Spleen (tissue), 11 donors: ENCODE measurements around the gene ABCG8. TPM values are rescaled to one million over a fixed set of nuclear protein-coding genes. Genes with fewer than 3 reads are reported as not detected.

Source experiments
- DNase-seq: peaks from one replicate; pipeline ENCODE4 v3.0.0-alpha.2; 2020
- H3K27ac ChIP-seq, 8 donors: fragments of 200-600 bp; sonication (generic) in 7 of 8; 1 replicate in 4 of 8; 2 replicates in 4 of 8; pipeline versions ENCODE4 v1.5.0 to v1.8.0; 2016 to 2021; ENCODE audit warnings: inconsistent platforms in 4 of 8, mild to moderate bottlenecking in 4 of 8, moderate library complexity in 1 of 8
- H3K27me3 ChIP-seq, 7 donors: fragments of 200-600 bp; sonication (generic) in 6 of 7; replicated peaks in 1 of 7; 1 replicate in 4 of 7; 2 replicates in 3 of 7; pipeline versions ENCODE4 v1.5.0 to v1.8.0; 2016 to 2021; ENCODE audit warnings: inconsistent platforms in 3 of 7, mild to moderate bottlenecking in 1 of 7
- H3K36me3 ChIP-seq, 6 donors: fragments of 200-600 bp; sonication (generic) in 5 of 6; 1 replicate in 4 of 6; 2 replicates in 2 of 6; pipeline versions ENCODE4 v1.5.0 to v1.8.0; 2016 to 2021; ENCODE audit warnings: inconsistent platforms in 2 of 6
- H3K4me1 ChIP-seq, 6 donors: fragments of 200-600 bp; sonication (generic) in 5 of 6; 1 replicate in 3 of 6; 2 replicates in 3 of 6; pipeline versions ENCODE4 v1.5.0 to v1.8.0; 2016 to 2021; ENCODE audit warnings: inconsistent platforms in 3 of 6
- H3K4me3 ChIP-seq, 8 donors: fragments of 200-600 bp; sonication (generic) in 7 of 8; 1 replicate in 4 of 8; 2 replicates in 4 of 8; pipeline versions ENCODE4 v1.5.0 to v1.8.0; 2016 to 2021; ENCODE audit warnings: inconsistent platforms in 4 of 8, mild to moderate bottlenecking in 4 of 8, moderate library complexity in 2 of 8
- H3K9me3 ChIP-seq, 8 donors: fragments of 200-600 bp; sonication (generic) in 7 of 8; 1 replicate in 4 of 8; 2 replicates in 4 of 8; pipeline versions ENCODE4 v1.5.0 to v1.8.0; 2016 to 2021; ENCODE audit warnings: inconsistent platforms in 4 of 8
- POLR2A ChIP-seq, 3 donors: fragments of 450-650 bp; IDR thresholded peaks; one replicate each; pipeline ENCODE4 v1.5.1; 2017; ENCODE audit warnings: antibody characterized with exemption in 3 of 3, mild to moderate bottlenecking in 1 of 3
- POLR2AphosphoS5 ChIP-seq, 3 donors: sonication (generic); formaldehyde crosslinking; IDR thresholded peaks; one replicate each; pipeline ENCODE4 v1.5.1; 2017; ENCODE audit warnings: antibody characterized with exemption in 3 of 3
- WGBS, 5 donors: extraction: QIAGEN DNeasy Blood & Tissue Kit in 3 of 5; methylation state at CpG; one replicate each; pipeline versions ENCODE4 v1.1.5 to v1.1.7; 2013 to 2018; 5-methylcytosine and 5-hydroxymethylcytosine counted together
- intact Hi-C: fragments of 100-400 bp; cut with DNase I; formaldehyde crosslinking; loops from one replicate; pipeline ENCODE4 v1.15.0; 2023; ENCODE audit warnings: low total_unique reads
- polyA plus RNA-seq, 3 donors: library from polyadenylated mRNA; stranded (reverse); fragments of 200-250 nt; gene quantifications; one replicate each; pipeline ENCODE4 v1.2.1, GENCODE V29; 2013
- total RNA-seq, 7 donors: library from RNA; depleted of rRNA in 3 of 7; stranded (reverse); fragments of >200 nt in 3 of 7; fragmentation: NEBNext Ultra II Directional in 4 of 7; extraction: Animal tissue kit (Norgen Biotek cat#: 25700) in 4 of 7; gene quantifications; one replicate each; pipeline versions ENCODE4 v1.1.0 to v1.2.1, GENCODE V29; 2016 to 2021
- TF ChIP-seq, protein P1 (sequence below), 11 experiments: fragments of 200-600 bp in 7 of 11; fragments of 450-650 bp in 4 of 11; sonication (generic) in 4 of 11; IDR thresholded peaks in 8 of 11; conservative IDR thresholded peaks in 3 of 11; 1 replicate in 7 of 11; 2 replicates in 4 of 11; pipeline versions ENCODE4 v1.4.0 to v1.8.0; 2016 to 2021; ENCODE audit warnings: antibody characterized with exemption in 11 of 11, inconsistent platforms in 4 of 11, mild to moderate bottlenecking in 1 of 11
- donor health status: healthy with polysubstance abuse.
- donor health status: DM: no; HTN: no; CAD: no; lungs with moderate emphysema.
- donor health status: DM: no; HTN: no; CAD: no.
- donor health status: Bipolar disorder and iron deficiency.
- donor health status: healthy.
- donor health status: DM: no; HTN: no; CAD: no.
- donor health status: DM: yes; HTN: yes; CAD: no.

ABCG8 gene
- total and polyA plus RNA-seq, 10 donors: 0.02 to 0.46 (median 0.20) TPM; not detected in 5

DNA sequence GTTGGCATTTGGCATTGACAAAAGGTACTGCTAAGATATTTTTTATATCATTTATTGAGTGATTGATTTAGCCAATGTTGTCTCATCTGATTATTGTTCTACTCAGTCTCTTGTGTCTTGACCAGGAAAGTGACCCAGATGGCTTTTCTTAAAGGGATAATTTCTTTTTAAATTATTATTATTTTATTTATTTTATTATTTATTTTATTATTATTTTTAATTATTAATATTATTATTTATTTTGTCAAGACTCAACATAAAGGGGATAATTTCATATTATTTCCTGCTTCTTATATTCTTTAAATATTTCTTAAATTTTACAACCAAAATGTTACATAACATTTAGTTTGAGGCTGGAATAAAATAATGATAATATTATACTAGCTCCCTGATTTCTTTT, 37.9 kb upstream of the ABCG8 start:
- intact Hi-C loops: no loop called here
- TF ChIP-seq POLR2AphosphoS5 (IDR thresholded peaks at IDR 0.05) (no peak), POLR2A (IDR thresholded peaks at IDR 0.05) (no peak)
- TF ChIP-seq, protein P1, sequence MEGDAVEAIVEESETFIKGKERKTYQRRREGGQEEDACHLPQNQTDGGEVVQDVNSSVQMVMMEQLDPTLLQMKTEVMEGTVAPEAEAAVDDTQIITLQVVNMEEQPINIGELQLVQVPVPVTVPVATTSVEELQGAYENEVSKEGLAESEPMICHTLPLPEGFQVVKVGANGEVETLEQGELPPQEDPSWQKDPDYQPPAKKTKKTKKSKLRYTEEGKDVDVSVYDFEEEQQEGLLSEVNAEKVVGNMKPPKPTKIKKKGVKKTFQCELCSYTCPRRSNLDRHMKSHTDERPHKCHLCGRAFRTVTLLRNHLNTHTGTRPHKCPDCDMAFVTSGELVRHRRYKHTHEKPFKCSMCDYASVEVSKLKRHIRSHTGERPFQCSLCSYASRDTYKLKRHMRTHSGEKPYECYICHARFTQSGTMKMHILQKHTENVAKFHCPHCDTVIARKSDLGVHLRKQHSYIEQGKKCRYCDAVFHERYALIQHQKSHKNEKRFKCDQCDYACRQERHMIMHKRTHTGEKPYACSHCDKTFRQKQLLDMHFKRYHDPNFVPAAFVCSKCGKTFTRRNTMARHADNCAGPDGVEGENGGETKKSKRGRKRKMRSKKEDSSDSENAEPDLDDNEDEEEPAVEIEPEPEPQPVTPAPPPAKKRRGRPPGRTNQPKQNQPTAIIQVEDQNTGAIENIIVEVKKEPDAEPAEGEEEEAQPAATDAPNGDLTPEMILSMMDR (IDR thresholded peaks at IDR 0.05 in 8 of 11, conservative IDR thresholded peaks at IDR 0.05 in 3 of 11): no peak
- Histone ChIP-seq H3K4me3 (no peak overlapping the region), H3K27me3 (no peaks in the 10 kb centered on the region), H3K9me3 (no peaks in the 10 kb centered on the region), H3K36me3 (peaks cover 0 to 33% (median 6%) of the 10 kb centered on the region in 6 donors), H3K27ac (no peak overlapping the region), H3K4me1 (no peaks in the 10 kb centered on the region)
- no peak for DNase-seq

DNA sequence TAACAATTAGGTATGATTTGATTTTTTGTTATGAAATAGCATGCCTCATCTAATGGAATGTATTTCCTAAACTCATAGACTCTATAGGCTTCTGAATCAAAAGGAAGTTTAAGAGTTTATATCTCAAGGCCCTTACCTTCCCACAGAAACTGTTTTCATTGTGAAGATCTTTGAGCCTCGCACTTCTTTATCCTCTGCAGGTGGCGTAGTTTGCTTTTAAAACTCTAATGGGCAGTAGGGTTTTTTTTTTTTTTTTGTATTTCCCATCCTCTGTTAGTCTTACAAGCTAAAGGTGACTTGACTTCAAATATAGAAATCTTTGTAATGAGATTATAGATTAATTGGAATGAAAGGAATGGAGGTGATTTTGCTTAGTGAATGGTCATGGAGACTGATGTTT, 36.6 kb upstream of the ABCG8 start:
- Histone ChIP-seq H3K27ac (no peak overlapping the region), H3K27me3 (no peaks in the 10 kb centered on the region), H3K4me1 (no peaks in the 10 kb centered on the region), H3K4me3 (no peak overlapping the region), H3K9me3 (no peaks in the 10 kb centered on the region), H3K36me3 (peaks cover 0 to 28% (median 7%) of the 10 kb centered on the region in 6 donors)
- 93 to 100% (median 97%) methylated on average over 2 of the region's 2 CpGs for whole genome bisulfite sequencing, 5 donors
- intact Hi-C loops: no loop called here
- DNase-seq: no peak
- TF ChIP-seq, protein P1 (IDR thresholded peaks at IDR 0.05 in 8 of 11, conservative IDR thresholded peaks at IDR 0.05 in 3 of 11): no peak
- TF ChIP-seq POLR2AphosphoS5 (IDR thresholded peaks at IDR 0.05): no peak
- no peak for TF ChIP-seq POLR2A (IDR thresholded peaks at IDR 0.05)

DNA sequence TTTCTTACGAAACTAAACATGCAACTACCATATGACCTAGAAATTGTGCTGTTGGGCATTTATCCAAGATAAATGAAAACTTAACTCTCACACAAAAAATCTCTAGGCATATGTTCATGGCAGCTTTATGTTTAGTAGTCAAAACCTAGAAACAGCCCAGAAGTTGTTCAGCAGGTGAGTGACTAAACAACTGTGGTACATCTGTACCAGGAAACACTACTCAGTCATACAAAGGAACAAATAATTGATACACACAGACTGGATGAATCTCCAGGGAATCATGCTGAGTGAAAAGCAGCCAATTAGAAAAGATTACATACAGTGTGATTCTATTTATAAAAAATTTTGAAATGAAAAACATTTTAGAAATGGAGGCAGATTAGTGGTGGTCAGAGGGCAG, 35.7 kb upstream of the ABCG8 start:
- Histone ChIP-seq H3K9me3 (no peaks in the 10 kb centered on the region), H3K27ac (no peak overlapping the region), H3K36me3 (peaks cover 0 to 27% (median 7%) of the 10 kb centered on the region in 6 donors), H3K27me3 (no peaks in the 10 kb centered on the region), H3K4me3 (no peak overlapping the region), H3K4me1 (no peaks in the 10 kb centered on the region)
- no peak for DNase-seq
- 81 to 97% (median 88%) methylated on average over 1 of the region's 1 CpG for WGBS, 5 donors
- TF ChIP-seq POLR2A (IDR thresholded peaks at IDR 0.05) (no peak), POLR2AphosphoS5 (IDR thresholded peaks at IDR 0.05) (no peak)
- TF ChIP-seq, protein P1 (IDR thresholded peaks at IDR 0.05 in 8 of 11, conservative IDR thresholded peaks at IDR 0.05 in 3 of 11): no peak
- intact Hi-C loops: no loop called here

DNA sequence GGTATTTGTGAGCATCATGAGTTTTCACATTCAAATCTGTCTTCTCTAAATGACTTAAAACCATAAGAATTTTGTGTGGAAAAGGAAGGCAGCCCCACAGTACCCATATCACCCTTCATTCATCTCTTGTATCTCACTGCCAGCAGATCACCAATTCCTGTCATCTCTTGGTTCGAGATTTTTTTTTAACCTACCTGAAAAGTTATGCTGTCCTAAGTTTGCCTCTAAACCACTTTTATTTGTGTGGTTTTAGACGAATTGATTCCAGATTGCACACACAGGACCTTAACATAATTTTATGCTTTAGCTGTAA, 32.1 kb upstream of the ABCG8 start:
- WGBS, 5 donors: 86 to 98% (median 89%) methylated on average over 2 of the region's 2 CpGs
- intact Hi-C loops: no loop called here

More for the DNA sequence above, 32.1 kb upstream of the ABCG8 start:
- H3K27ac ChIP-seq: no peak overlapping the region
- H3K4me1 ChIP-seq: no peaks in the 10 kb centered on the region
- no peaks in the 10 kb centered on the region for H3K27me3 ChIP-seq
- H3K9me3 ChIP-seq: no peaks in the 10 kb centered on the region
- no peak for DNase-seq
- H3K36me3 ChIP-seq: peaks cover 0 to 53% (median 7%) of the 10 kb centered on the region in 6 donors
- no peak overlapping the region for H3K4me3 ChIP-seq
- TF ChIP-seq POLR2AphosphoS5 (IDR thresholded peaks at IDR 0.05): no peak
- TF ChIP-seq POLR2A (IDR thresholded peaks at IDR 0.05): no peak
- TF ChIP-seq, protein P1 (IDR thresholded peaks at IDR 0.05 in 8 of 11, conservative IDR thresholded peaks at IDR 0.05 in 3 of 11): no peak
